HepG2 (cell line): ENCODE data around the gene ADAM19. TPM values are rescaled to one million over a fixed set of nuclear protein-coding genes. Genes with fewer than 3 reads are reported as not detected.

Source experiments
- ATAC-seq: fragments of 200-7000 bp; cut with Tn5 transposase; 3 replicates; pipeline ENCODE4 v1.9.1; 2020; ENCODE audit warnings: mild to moderate bottlenecking, moderate library complexity
- BruUV-seq: library from RNA; stranded (reverse); fragments of 400-500 nt; replicated peaks from 2 replicates; lab custom pipeline; 2021; lab: Mats Ljungman, UMichigan
- CTCF ChIA-PET: fragments of 300-600 bp; formaldehyde crosslinking; extraction: SDS; loops from one replicate; lab custom pipeline; 2021; ENCODE audit warnings: low total read pairs, inconsistent platforms, low intra/inter-chr PET ratio; lab: Yijun Ruan, JAX
- POLR2A ChIA-PET: fragments of 350-600 bp; sonication (Branson Sonifier 250); formaldehyde crosslinking; loops from one replicate; lab custom pipeline; 2020; ENCODE audit warnings: antibody characterized with exemption, inconsistent platforms; lab: Yijun Ruan, JAX
- DNase-seq: peaks from one replicate; pipeline ENCODE4 v3.0.0-alpha.2; 2015; ENCODE audit warnings: low spot score
- FAIRE-seq: peaks from 3 replicates; lab custom pipeline; 2011; peaks lifted over from hg19 to GRCh38; lab: Jason Lieb, UNC
- H2AFZ ChIP-seq: one replicate; pipeline ENCODE4 v1.6.1; 2011; ENCODE audit warnings: low read length, inconsistent platforms
- H3K27ac ChIP-seq: fragments of 300-600 bp; 3 replicates; pipeline ENCODE4 v1.8.0; 2011; ENCODE audit warnings: mixed run types, mild to moderate bottlenecking, mixed read lengths, low read length, inconsistent platforms; ENCODE audit not compliant: insufficient read depth; ENCODE audit errors: extremely low read length
- H3K27me3 ChIP-seq, 2 experiments: fragments of 200-600 bp in 1 of 2; 2 replicates in 1 of 2; 3 replicates in 1 of 2; pipeline versions ENCODE4 v1.6.0 to v1.8.0; 2011; ENCODE audit warnings: low read length in 2 of 2, mild to moderate bottlenecking in 2 of 2, moderate library complexity in 2 of 2, inconsistent platforms in 1 of 2; ENCODE audit not compliant: insufficient read depth in 2 of 2, control insufficient read depth in 1 of 2
- H3K36me3 ChIP-seq, 2 experiments: fragments of 200-600 bp in 1 of 2; replicated peaks in 1 of 2; 2 replicates in 1 of 2; 3 replicates in 1 of 2; pipeline versions ENCODE4 v1.5.1 to v1.8.0; 2011; ENCODE audit warnings: low read length in 2 of 2, inconsistent platforms in 1 of 2; ENCODE audit not compliant: insufficient read depth in 2 of 2, control insufficient read depth in 1 of 2
- H3K4me1 ChIP-seq: 2 replicates; pipeline ENCODE4 v1.5.1; 2012; ENCODE audit warnings: low read length, inconsistent platforms; ENCODE audit not compliant: insufficient read depth
- H3K4me2 ChIP-seq: 2 replicates; pipeline ENCODE4 v1.6.0; 2011; ENCODE audit warnings: low read depth, low read length, inconsistent platforms
- H3K4me3 ChIP-seq, 3 experiments: fragments of 200-600 bp in 1 of 3; sonication (generic), shearing (Covaris generic) in 1 of 3; replicated peaks in 1 of 3; 2 replicates each; pipeline ENCODE4 v1.5.1; 2011 to 2016; ENCODE audit warnings: low read length in 3 of 3, inconsistent platforms in 2 of 3, low read depth in 2 of 3, mild to moderate bottlenecking in 2 of 3, control low read depth in 1 of 3, mixed read lengths in 1 of 3; ENCODE audit not compliant: insufficient read depth in 1 of 3
- H3K79me2 ChIP-seq: one replicate; pipeline ENCODE4 v1.6.1; 2011; ENCODE audit warnings: low read length, inconsistent platforms; ENCODE audit not compliant: insufficient read depth
- H3K9ac ChIP-seq: 2 replicates; pipeline ENCODE4 v1.6.0; 2011; ENCODE audit warnings: mild to moderate bottlenecking, low read depth, low read length, inconsistent platforms; ENCODE audit not compliant: insufficient read depth
- H3K9me3 ChIP-seq: 2 replicates; pipeline ENCODE4 v1.5.1; 2012; ENCODE audit warnings: mild to moderate bottlenecking, low read length
- H4K20me1 ChIP-seq: 2 replicates; pipeline ENCODE4 v1.6.0; 2011; ENCODE audit warnings: inconsistent platforms, mild to moderate bottlenecking, low read length, moderate library complexity; ENCODE audit not compliant: insufficient read depth
- DRAP1 ChIP-seq: IDR thresholded peaks from 2 replicates; pipeline ENCODE4 v1.6.1; 2016; ENCODE audit warnings: missing genetic modification reagents, missing compliant biosample characterization
- E2F1 ChIP-seq: sonication (generic); formaldehyde crosslinking; IDR thresholded peaks from 2 replicates; pipeline ENCODE4 v1.5.0; 2020; ENCODE audit warnings: missing genetic modification reagents
- GPN1 ChIP-seq: sonication (generic); formaldehyde crosslinking; IDR thresholded peaks from 2 replicates; pipeline ENCODE4 v1.5.1; 2020; ENCODE audit warnings: missing genetic modification reagents, borderline replicate concordance
- MAFF ChIP-seq: IDR thresholded peaks from 2 replicates; pipeline ENCODE4 v1.6.1; 2011; ENCODE audit warnings: low read depth, low read length, improper control_type of control experiment
- MAFK ChIP-seq, 2 experiments: IDR thresholded peaks in 1 of 2; conservative IDR thresholded peaks in 1 of 2; 2 replicates each; pipeline ENCODE4 v1.6.1; 2011; ENCODE audit warnings: improper control_type of control experiment in 2 of 2, low read length in 2 of 2
- NR1H2 ChIP-seq: sonication (generic); formaldehyde crosslinking; IDR thresholded peaks from 2 replicates; pipeline ENCODE4 v1.8.1; 2022; ENCODE audit warnings: low read depth, missing genetic modification reagents, borderline replicate concordance
- RARG ChIP-seq: sonication (generic); formaldehyde crosslinking; IDR thresholded peaks from 2 replicates; pipeline ENCODE4 v1.4.0; 2020; ENCODE audit warnings: low read depth, mild to moderate bottlenecking, missing genetic modification reagents
- RBM39 ChIP-seq: fragments of 200-400 bp; formaldehyde crosslinking; IDR thresholded peaks from one replicate; pipeline ENCODE4 v1.6.1; 2018; ENCODE audit warnings: antibody characterized with exemption, mild to moderate bottlenecking, low read depth, low read length; ENCODE audit not compliant: poor library complexity, severe bottlenecking
- SAP130 ChIP-seq: IDR thresholded peaks from 2 replicates; pipeline ENCODE4 v1.6.1; 2016; ENCODE audit warnings: low read depth
- SIX1 ChIP-seq: sonication (generic); formaldehyde crosslinking; IDR thresholded peaks from 2 replicates; pipeline ENCODE4 v1.4.0; 2020; ENCODE audit warnings: missing genetic modification reagents, borderline replicate concordance
- STAT5B ChIP-seq: sonication (generic); formaldehyde crosslinking; IDR thresholded peaks from 2 replicates; pipeline ENCODE4 v1.4.0; 2020; ENCODE audit warnings: missing genetic modification reagents
- TBX3 ChIP-seq: fragments of 450-650 bp; IDR thresholded peaks from 2 replicates; pipeline ENCODE4 v1.6.1; 2017; ENCODE audit warnings: antibody characterized with exemption, mild to moderate bottlenecking, inconsistent platforms, borderline replicate concordance
- YY1 ChIP-seq: IDR thresholded peaks from 2 replicates; pipeline ENCODE4 v1.6.1; 2011; ENCODE audit warnings: low read length, low read depth, moderate library complexity, mild to moderate bottlenecking; ENCODE audit not compliant: insufficient read depth, insufficient replicate concordance
- ZNF446 ChIP-seq: sonication (generic); formaldehyde crosslinking; IDR thresholded peaks from 2 replicates; pipeline ENCODE4 v1.5.0; 2020; ENCODE audit warnings: mild to moderate bottlenecking, missing genetic modification reagents
- ZNF740 ChIP-seq: sonication (generic); formaldehyde crosslinking; IDR thresholded peaks from 2 replicates; pipeline ENCODE4 v1.4.0; 2020; ENCODE audit warnings: missing genetic modification reagents
- ZUFSP ChIP-seq: sonication (generic); formaldehyde crosslinking; IDR thresholded peaks from 2 replicates; pipeline ENCODE4 v1.9.0; 2021; ENCODE audit warnings: missing genetic modification reagents, mild to moderate bottlenecking, borderline replicate concordance
- WGBS: methylation state at CpG from one replicate; pipeline ENCODE4 v1.1.6; 2017; ENCODE audit warnings: low lambda C conversion rate; 5-methylcytosine and 5-hydroxymethylcytosine counted together
- in situ Hi-C: cut with HindIII; loops from 2 replicates; pipeline ENCODE4 v1.10.0; 2017; ENCODE audit warnings: low pct_unique_long_range_greater_than_20kb; ENCODE audit not compliant: extremely low pct_ligation_motif_present
- intact Hi-C: fragments of 100-400 bp; cut with micrococcal nuclease; formaldehyde crosslinking; loops from one replicate; pipeline ENCODE4 v1.10.0; 2022; ENCODE audit not compliant: unreplicated experiment
- polyA plus RNA-seq, 8 experiments: library from polyadenylated mRNA; depleted of rRNA in 3 of 8; stranded (reverse) in 7 of 8; unstranded in 1 of 8; fragments of >200 nt; fragmentation: Illumina TruSeq in 4 of 8; extraction: Trizol in 4 of 8; gene quantifications; 2 replicates each; pipeline versions ENCODE4 v1.2.1 to v1.2.3, GENCODE V29; 2011 to 2016; ENCODE audit warnings: low read depth in 4 of 8, missing spikeins in 1 of 8, mixed read lengths in 1 of 8; ENCODE audit not compliant: insufficient read depth in 1 of 8
- total RNA-seq, 5 experiments: library from RNA; depleted of rRNA; stranded (reverse); fragments of >200 nt; fragmentation: Illumina TruSeq; extraction: Trizol; gene quantifications; 2 replicates each; pipeline ENCODE4 v1.2.3, GENCODE V29; 2016; ENCODE audit warnings: low read depth in 1 of 5

The ADAM19 gene
- total and polyA plus RNA-seq, 2 of the 13 experiments (the other 11 are each of a cell fraction or from before 2014, with no cell fraction given): 0.38 to 0.74 TPM

- 83% methylated on average over 5 of the region's 5 CpGs for WGBS
- CTCF ChIA-PET: no interaction called here
Measured at GRCh38 chr5:157510682-157511081, 64.9 kb downstream of the ADAM19 start.

GRCh38 chr5:157509587-157509986 is 66.0 kb downstream of the ADAM19 start:
- no TSS peak for BruUV-seq
- DNase-seq (no peak), ATAC-seq (no peak), FAIRE-seq (no peak)
- Histone ChIP-seq H3K9ac (no peak overlapping the region), H3K4me3 (no peak overlapping the region), H3K79me2 (no peaks in the 10 kb centered on the region), H3K9me3 (no peaks in the 10 kb centered on the region), H3K4me1 (peaks cover 26% of the 10 kb centered on the region), H2AFZ (no peak overlapping the region), H3K4me2 (no peak overlapping the region), H3K36me3 (no peaks in the 10 kb centered on the region), H3K27ac (no peak overlapping the region), H3K27me3 (no peaks in the 10 kb centered on the region), H4K20me1 (no peaks in the 10 kb centered on the region)
- ChIA-PET POLR2A (no interaction called here), CTCF (no interaction called here)
- TF ChIP-seq SAP130 (CRISPR knock-in tag) (no peak), GPN1 (no peak), ZNF446 (no peak), RBM39 (no peak), STAT5B (CRISPR knock-in tag) (no peak), YY1 (no peak), ZUFSP (no peak), TBX3 (no peak), NR1H2 (CRISPR knock-in tag) (no peak), RARG (CRISPR knock-in tag) (no peak), E2F1 (CRISPR knock-in tag) (no peak), SIX1 (no peak), DRAP1 (no peak)
- in situ Hi-C loops: no loop called here
- intact Hi-C loops: no loop called here

More at GRCh38 chr5:157510682-157511081, 64.9 kb downstream of the ADAM19 start:
- TF ChIP-seq MAFK (conservative IDR thresholded peaks at IDR 0.05 in 1 of 2, IDR thresholded peaks at IDR 0.05 in 1 of 2; ENCODE audit: low read length in 2 of 2) (peak; percentile 52 to 57; a peak in 3 of 4 replicates), MAFF (peak; percentile 52; the same call in 1 of the 2 replicates), ZNF740 (no peak)
- no peaks in the 10 kb centered on the region for H3K27me3 ChIP-seq
- H3K79me2 ChIP-seq: no peaks in the 10 kb centered on the region
- FAIRE-seq: no peak
- H3K27ac ChIP-seq: no peak overlapping the region
- in situ Hi-C loops (no loop called here), intact Hi-C loops (no loop called here)
- no TSS peak for BruUV-seq
- peaks cover 26% of the 10 kb centered on the region for H3K4me1 ChIP-seq
- H2AFZ ChIP-seq: no peak overlapping the region
- H3K4me2 ChIP-seq: no peak overlapping the region
- no peaks in the 10 kb centered on the region for H4K20me1 ChIP-seq
- no peak for DNase-seq
- no peak for ATAC-seq
- no peaks in the 10 kb centered on the region for H3K36me3 ChIP-seq
- no peak overlapping the region for H3K9ac ChIP-seq
- POLR2A ChIA-PET: no interaction called here
- no peaks in the 10 kb centered on the region for H3K9me3 ChIP-seq
- H3K4me3 ChIP-seq: no peak overlapping the region
